ENCODE data around the gene NRN1L.

The NRN1L gene

DNA sequence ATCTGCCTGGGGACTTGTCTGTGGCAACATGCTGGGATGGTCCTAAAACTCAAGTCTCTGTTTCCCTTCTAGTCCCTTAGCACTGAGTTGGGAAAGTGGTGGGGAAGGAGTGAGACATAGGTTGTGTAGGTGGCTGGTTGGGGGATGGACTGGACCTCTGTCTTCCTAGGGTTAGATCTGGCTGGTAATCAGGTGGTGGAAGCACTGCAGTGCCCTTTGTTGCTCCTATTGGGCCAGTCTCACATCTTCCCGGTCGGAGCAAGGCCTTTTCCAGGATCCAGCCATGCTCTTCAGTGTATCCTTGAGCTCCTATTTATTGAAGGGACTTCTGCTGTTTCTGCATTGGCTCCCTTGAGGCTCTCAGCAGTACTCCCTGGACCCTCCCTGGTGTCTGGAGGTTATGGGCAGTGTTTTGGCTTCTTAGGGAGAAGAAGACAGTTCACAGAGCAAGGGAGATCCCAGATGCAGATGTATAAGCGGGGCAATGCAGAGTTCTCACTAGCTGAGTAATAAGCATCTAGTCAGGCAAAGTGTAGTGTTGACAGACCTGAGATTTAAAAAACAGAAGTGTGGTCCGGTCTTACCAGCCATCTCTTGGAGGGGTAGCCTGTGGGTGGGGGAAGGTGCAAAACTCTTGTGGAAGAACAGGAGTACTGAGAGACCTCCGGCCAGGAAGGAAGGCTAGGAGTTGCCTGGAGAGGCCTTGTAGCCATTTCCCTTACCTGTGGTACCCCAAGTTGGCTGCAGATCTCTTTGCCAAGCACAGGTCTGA, 39.2 kb upstream of the NRN1L start:
- Histone ChIP-seq H3K4me3 (ENCODE audit: low read depth, low read length) (no peak overlapping the region), H4K12ac (ENCODE audit: low read depth, low read length) (no peak overlapping the region), H3K4me1 (ENCODE audit: control insufficient read depth in 1 of 2, insufficient read depth in 2 of 2, low read length in 2 of 2) (peaks cover 21 to 25% of the 10 kb centered on the region in 2 experiments), H3K27me3 (ENCODE audit: insufficient read depth, low read length) (no peaks in the 10 kb centered on the region), H3K4ac (ENCODE audit: low read depth, low read length) (peak overlapping the region; percentile 40), H3K23ac (ENCODE audit: low read length) (no peak overlapping the region), H2BK12ac (ENCODE audit: low read length) (peak overlapping the region; percentile 16), H4K91ac (ENCODE audit: low read depth, low read length) (peak overlapping the region; percentile 41), H3K27ac (ENCODE audit: low read depth, low read length) (peak overlapping the region; percentile 93), H3K18ac (ENCODE audit: low read length) (peak overlapping the region; percentile 25), H3K14ac (ENCODE audit: low read length) (peak overlapping the region; percentile 41), H2BK120ac (ENCODE audit: insufficient read depth, low read length, poor library complexity) (peak overlapping the region; percentile 10), H3K4me2 (ENCODE audit: low read length) (peak overlapping the region; percentile 86), H2AK5ac (ENCODE audit: low read length) (no peak overlapping the region), H3K79me1 (ENCODE audit: low read length) (peaks cover 19% of the 10 kb centered on the region), H3K36me3 (ENCODE audit: control insufficient read depth in 1 of 2, insufficient read depth in 2 of 2, low read length in 2 of 2) (peaks cover 5 to 18% of the 10 kb centered on the region in 2 experiments), H2BK5ac (ENCODE audit: low read depth, low read length, poor library complexity) (peak overlapping the region; percentile 11), H4K8ac (ENCODE audit: low read depth, low read length) (peak overlapping the region; percentile 56), H3K79me2 (ENCODE audit: control insufficient read depth, insufficient read depth, low read length, poor library complexity) (peaks cover 26% of the 10 kb centered on the region), H2AFZ (ENCODE audit: insufficient read depth, low read length, poor library complexity) (no peak overlapping the region), H3K9me3 (ENCODE audit: insufficient read depth, low read depth, low read length) (no peaks in the 10 kb centered on the region), H3K9ac (ENCODE audit: low read length) (no peak overlapping the region)
- no CpG with 5 or more reads among the region's 5 CpGs for WGBS (ENCODE audit: extremely low coverage, insufficient coverage, insufficient read length)
- DNase-seq = no peak

GRCh38 chr16:67846063-67846319, 38.7 kb upstream of the NRN1L start:
- Histone ChIP-seq H2BK5ac (ENCODE audit: low read depth, low read length, poor library complexity) (peak overlapping the region; percentile 95), H2BK12ac (ENCODE audit: low read length) (peak overlapping the region; percentile 16), H3K36me3 (ENCODE audit: control insufficient read depth in 1 of 2, insufficient read depth in 2 of 2, low read length in 2 of 2) (peaks cover 6 to 20% of the 10 kb centered on the region in 2 experiments), H3K4me3 (ENCODE audit: low read depth, low read length) (peak overlapping the region; percentile 95), H3K18ac (ENCODE audit: low read length) (peak overlapping the region; percentile 96), H4K91ac (ENCODE audit: low read depth, low read length) (peak overlapping the region; percentile 97), H3K79me2 (ENCODE audit: control insufficient read depth, insufficient read depth, low read length, poor library complexity) (peaks cover 27% of the 10 kb centered on the region), H2BK120ac (ENCODE audit: insufficient read depth, low read length, poor library complexity) (peak overlapping the region; percentile 87), H4K12ac (ENCODE audit: low read depth, low read length) (peak overlapping the region; percentile 92), H3K4me2 (ENCODE audit: low read length) (peak overlapping the region; percentile 86), H3K14ac (ENCODE audit: low read length) (peak overlapping the region; percentile 96), H3K23ac (ENCODE audit: low read length) (no peak overlapping the region), H3K9me3 (ENCODE audit: insufficient read depth, low read depth, low read length) (no peaks in the 10 kb centered on the region), H3K9ac (ENCODE audit: low read length) (peak overlapping the region; percentile 89), H2AFZ (ENCODE audit: insufficient read depth, low read length, poor library complexity) (peak overlapping the region; percentile 79), H4K8ac (ENCODE audit: low read depth, low read length) (peak overlapping the region; percentile 98), H3K27ac (ENCODE audit: low read depth, low read length) (peak overlapping the region; percentile 93), H3K79me1 (ENCODE audit: low read length) (peaks cover 19% of the 10 kb centered on the region), H3K4me1 (ENCODE audit: control insufficient read depth in 1 of 2, insufficient read depth in 2 of 2, low read length in 2 of 2) (peaks cover 23 to 25% of the 10 kb centered on the region in 2 experiments), H2AK5ac (ENCODE audit: low read length) (peak overlapping the region; percentile 94), H3K4ac (ENCODE audit: low read depth, low read length) (peak overlapping the region; percentile 90), H3K27me3 (ENCODE audit: insufficient read depth, low read length) (no peaks in the 10 kb centered on the region)
- no peak for DNase-seq
- WGBS (ENCODE audit: extremely low coverage, insufficient coverage, insufficient read length) = no CpG with 5 or more reads among the region's 2 CpGs

GRCh38 chr16:67846320-67847063, 38.2 kb upstream of the NRN1L start, which contains the start of gene NUTF2:
Gene NUTF2 (plus strand): TSS chr16:67846933. CDS start chr16:67865131, 18,198 bp downstream.
- H4K12ac ChIP-seq (ENCODE audit: low read depth, low read length) = peak within 1 kb of the TSS; percentile 92
- H3K79me1 ChIP-seq (ENCODE audit: low read length) = peaks cover 18% of the 10 kb centered on the region
- peak within 1 kb of the TSS; percentile 97 for H4K91ac ChIP-seq (ENCODE audit: low read depth, low read length)
- H2BK12ac ChIP-seq (ENCODE audit: low read length) = peak within 1 kb of the TSS; percentile 42
- peak within 1 kb of the TSS; percentile 79 for H2AFZ ChIP-seq (ENCODE audit: insufficient read depth, low read length, poor library complexity)
- H3K23ac ChIP-seq (ENCODE audit: low read length) = no peak within 1 kb of the TSS
- peaks cover 6 to 20% of the 10 kb centered on the region in 2 experiments for H3K36me3 ChIP-seq (ENCODE audit: control insufficient read depth in 1 of 2, insufficient read depth in 2 of 2, low read length in 2 of 2)
- peak within 1 kb of the TSS; percentile 94 for H2AK5ac ChIP-seq (ENCODE audit: low read length)
- H3K14ac ChIP-seq (ENCODE audit: low read length) = peak within 1 kb of the TSS; percentile 96
- peak within 1 kb of the TSS; percentile 95 for H3K4me3 ChIP-seq (ENCODE audit: low read depth, low read length)
- peak within 1 kb of the TSS; percentile 86 for H3K4me2 ChIP-seq (ENCODE audit: low read length)
- H4K8ac ChIP-seq (ENCODE audit: low read depth, low read length) = peak within 1 kb of the TSS; percentile 98
- H3K27me3 ChIP-seq (ENCODE audit: insufficient read depth, low read length) = no peaks in the 10 kb centered on the region
- H3K18ac ChIP-seq (ENCODE audit: low read length) = peak within 1 kb of the TSS; percentile 96
- H3K4ac ChIP-seq (ENCODE audit: low read depth, low read length) = peak within 1 kb of the TSS; percentile 93
- H3K27ac ChIP-seq (ENCODE audit: low read depth, low read length) = peak within 1 kb of the TSS; percentile 93
- H2BK120ac ChIP-seq (ENCODE audit: insufficient read depth, low read length, poor library complexity) = peak within 1 kb of the TSS; percentile 87
- H2BK5ac ChIP-seq (ENCODE audit: low read depth, low read length, poor library complexity) = peak within 1 kb of the TSS; percentile 95
- no peaks in the 10 kb centered on the region for H3K9me3 ChIP-seq (ENCODE audit: insufficient read depth, low read depth, low read length)
- no CpG with 5 or more reads among the region's 57 CpGs for WGBS (ENCODE audit: extremely low coverage, insufficient coverage, insufficient read length)
- H3K4me1 ChIP-seq (ENCODE audit: control insufficient read depth in 1 of 2, insufficient read depth in 2 of 2, low read length in 2 of 2) = peaks cover 22% of the 10 kb centered on the region in 2 experiments
- peak within 1 kb of the TSS; percentile 99 for H3K9ac ChIP-seq (ENCODE audit: low read length)
- DNase-seq = peak; percentile 95 to 97
- H3K79me2 ChIP-seq (ENCODE audit: control insufficient read depth, insufficient read depth, low read length, poor library complexity) = peaks cover 27% of the 10 kb centered on the region

GRCh38 chr16:67847064-67847861, 37.4 kb upstream of the NRN1L start, which contains the start of gene CENPT:
Gene CENPT (minus strand): TSS chr16:67847693. CDS start chr16:67833859, 13,834 bp downstream.
- Histone ChIP-seq H3K4me1 (ENCODE audit: control insufficient read depth in 1 of 2, insufficient read depth in 2 of 2, low read length in 2 of 2) (peaks cover 20 to 21% of the 10 kb centered on the region in 2 experiments), H3K4me3 (ENCODE audit: low read depth, low read length) (peak within 1 kb of the TSS; percentile 95), H3K9ac (ENCODE audit: low read length) (peak within 1 kb of the TSS; percentile 99), H3K27me3 (ENCODE audit: insufficient read depth, low read length) (no peaks in the 10 kb centered on the region), H3K9me3 (ENCODE audit: insufficient read depth, low read depth, low read length) (no peaks in the 10 kb centered on the region), H3K18ac (ENCODE audit: low read length) (peak within 1 kb of the TSS; percentile 76), H3K23ac (ENCODE audit: low read length) (no peak within 1 kb of the TSS), H3K36me3 (ENCODE audit: control insufficient read depth in 1 of 2, insufficient read depth in 2 of 2, low read length in 2 of 2) (peaks cover 9 to 23% of the 10 kb centered on the region in 2 experiments), H4K8ac (ENCODE audit: low read depth, low read length) (peak within 1 kb of the TSS; percentile 98), H4K91ac (ENCODE audit: low read depth, low read length) (peak within 1 kb of the TSS; percentile 97), H2BK120ac (ENCODE audit: insufficient read depth, low read length, poor library complexity) (peak within 1 kb of the TSS; percentile 87), H3K4ac (ENCODE audit: low read depth, low read length) (peak within 1 kb of the TSS; percentile 93), H4K12ac (ENCODE audit: low read depth, low read length) (peak within 1 kb of the TSS; percentile 92), H3K79me1 (ENCODE audit: low read length) (peaks cover 13% of the 10 kb centered on the region), H2BK12ac (ENCODE audit: low read length) (no peak within 1 kb of the TSS), H3K14ac (ENCODE audit: low read length) (peak within 1 kb of the TSS; percentile 71), H2AK5ac (ENCODE audit: low read length) (peak within 1 kb of the TSS; percentile 24), H3K4me2 (ENCODE audit: low read length) (peak within 1 kb of the TSS; percentile 86), H3K27ac (ENCODE audit: low read depth, low read length) (peak within 1 kb of the TSS; percentile 93), H2AFZ (ENCODE audit: insufficient read depth, low read length, poor library complexity) (peak within 1 kb of the TSS; percentile 19), H3K79me2 (ENCODE audit: control insufficient read depth, insufficient read depth, low read length, poor library complexity) (peaks cover 30% of the 10 kb centered on the region), H2BK5ac (ENCODE audit: low read depth, low read length, poor library complexity) (peak within 1 kb of the TSS; percentile 95)
- no CpG with 5 or more reads among the region's 62 CpGs for WGBS (ENCODE audit: extremely low coverage, insufficient coverage, insufficient read length)
- DNase-seq = peak; percentile 88 to 90
